IMR-90 (cell line): Measurements from ENCODE around the gene GRIN1. TPM values are rescaled to one million over a fixed set of nuclear protein-coding genes. Genes with fewer than 3 reads are reported as not detected.

ENCODE experiments used
- ATAC-seq: fragments of 200-7000 bp; cut with Tn5 transposase; 2 replicates; pipeline ENCODE4 v1.9.1; 2020; ENCODE audit warnings: low read depth, mild to moderate bottlenecking, moderate library complexity
- BruUV-seq: library from RNA; stranded (reverse); fragments of 400-500 nt; replicated peaks from 2 replicates; lab custom pipeline; 2021; lab: Mats Ljungman, UMichigan
- CTCF ChIA-PET: fragments of 300-600 bp; formaldehyde crosslinking; extraction: SDS; loops from one replicate; lab custom pipeline; 2021; ENCODE audit warnings: antibody characterized with exemption; lab: Yijun Ruan, JAX
- POLR2A ChIA-PET: fragments of 300-600 bp; sonication (Branson Sonifier 250); formaldehyde crosslinking; loops from one replicate; lab custom pipeline; 2022; ENCODE audit warnings: antibody characterized with exemption; ENCODE audit not compliant: unreplicated experiment; lab: Charles Lee
- DNase-seq: peaks from one replicate; pipeline ENCODE4 v3.0.0; 2013
- H2AFZ ChIP-seq: replicated peaks from 2 replicates; pipeline ENCODE3; 2013; ENCODE audit warnings: low read length, mild to moderate bottlenecking; ENCODE audit not compliant: poor library complexity
- H2AK5ac ChIP-seq: 2 replicates; pipeline ENCODE4 v1.6.1; 2013; ENCODE audit warnings: low read depth, low read length, inconsistent platforms
- H2AK9ac ChIP-seq: replicated peaks from 2 replicates; pipeline ENCODE3; 2013; ENCODE audit warnings: mild to moderate bottlenecking, low read depth, low read length, moderate library complexity; ENCODE audit not compliant: poor library complexity
- H2BK120ac ChIP-seq: 2 replicates; pipeline ENCODE4 v1.6.1; 2013; ENCODE audit warnings: low read depth, low read length, inconsistent platforms
- H2BK15ac ChIP-seq: 3 replicates; pipeline ENCODE4 v1.6.1; 2013; ENCODE audit warnings: low read depth, low read length, inconsistent platforms
- H2BK20ac ChIP-seq: 2 replicates; pipeline ENCODE4 v1.6.1; 2013; ENCODE audit warnings: low read depth, mild to moderate bottlenecking, inconsistent platforms, low read length, moderate library complexity
- H2BK5ac ChIP-seq: 2 replicates; pipeline ENCODE4 v1.6.1; 2013; ENCODE audit warnings: mild to moderate bottlenecking, low read depth, low read length, inconsistent platforms; ENCODE audit not compliant: poor library complexity, severe bottlenecking
- H3K14ac ChIP-seq: replicated peaks from 2 replicates; pipeline ENCODE4 v1.6.1; 2013; ENCODE audit warnings: low read depth, low read length, inconsistent platforms
- H3K18ac ChIP-seq: 2 replicates; pipeline ENCODE4 v1.6.1; 2013; ENCODE audit warnings: low read depth, low read length, control low read depth
- H3K23ac ChIP-seq: 2 replicates; pipeline ENCODE4 v1.6.1; 2013; ENCODE audit warnings: low read depth, low read length, inconsistent platforms
- H3K27ac ChIP-seq: 2 replicates; pipeline ENCODE4 v1.5.1; 2013; ENCODE audit warnings: mild to moderate bottlenecking, control low read depth, low read length; ENCODE audit not compliant: insufficient read depth
- H3K27me3 ChIP-seq: 2 replicates; pipeline ENCODE4 v1.6.1; 2013; ENCODE audit warnings: low read length; ENCODE audit not compliant: control insufficient read depth, insufficient read depth
- H3K36me3 ChIP-seq: 2 replicates; pipeline ENCODE4 v1.6.1; 2013; ENCODE audit warnings: low read length, mixed read lengths; ENCODE audit not compliant: control insufficient read depth, insufficient read depth
- H3K4ac ChIP-seq: 2 replicates; pipeline ENCODE4 v1.6.1; 2013; ENCODE audit warnings: low read depth, low read length, inconsistent platforms
- H3K4me1 ChIP-seq: 2 replicates; pipeline ENCODE4 v1.6.1; 2013; ENCODE audit warnings: low read length, mixed read lengths; ENCODE audit not compliant: control insufficient read depth, insufficient read depth
- H3K4me2 ChIP-seq: 2 replicates; pipeline ENCODE4 v1.6.1; 2013; ENCODE audit warnings: low read depth, mild to moderate bottlenecking, control low read depth, low read length, moderate library complexity
- H3K4me3 ChIP-seq: 2 replicates; pipeline ENCODE4 v1.5.1; 2013; ENCODE audit warnings: low read depth, mild to moderate bottlenecking, control low read depth, low read length, moderate library complexity; ENCODE audit not compliant: insufficient read depth
- H3K56ac ChIP-seq: 2 replicates; pipeline ENCODE4 v1.6.1; 2013; ENCODE audit warnings: low read length, inconsistent platforms; ENCODE audit not compliant: insufficient read depth; ENCODE audit errors: extremely low read depth
- H3K79me1 ChIP-seq, 2 experiments: 2 replicates each; pipeline ENCODE4 v1.6.1; 2013; ENCODE audit warnings: low read length in 2 of 2, inconsistent platforms in 1 of 2, low read depth in 1 of 2
- H3K9ac ChIP-seq: 2 replicates; pipeline ENCODE4 v1.6.1; 2013; ENCODE audit warnings: low read depth, low read length, control low read depth
- H3K9me1 ChIP-seq: 2 replicates; pipeline ENCODE4 v1.6.1; 2013; ENCODE audit warnings: low read length, inconsistent platforms; ENCODE audit not compliant: insufficient read depth
- H3K9me3 ChIP-seq: 2 replicates; pipeline ENCODE4 v1.6.1; 2013; ENCODE audit warnings: low read length; ENCODE audit not compliant: control insufficient read depth, insufficient read depth
- H4K20me1 ChIP-seq: 2 replicates; pipeline ENCODE4 v1.6.1; 2013; ENCODE audit warnings: low read length, inconsistent platforms; ENCODE audit not compliant: insufficient read depth
- H4K5ac ChIP-seq: 2 replicates; pipeline ENCODE4 v1.6.1; 2013; ENCODE audit warnings: mild to moderate bottlenecking, low read depth, low read length, control low read depth
- H4K8ac ChIP-seq, 2 experiments: 2 replicates each; pipeline ENCODE4 v1.6.1; 2013; ENCODE audit warnings: low read depth in 2 of 2, low read length in 2 of 2, control low read depth in 1 of 2, inconsistent platforms in 1 of 2
- H4K91ac ChIP-seq: 2 replicates; pipeline ENCODE4 v1.6.1; 2013; ENCODE audit warnings: low read depth, low read length, inconsistent platforms; ENCODE audit not compliant: insufficient read depth
- BHLHE40 ChIP-seq: fragments of 150-350 bp; IDR thresholded peaks from 2 replicates; pipeline ENCODE4 v1.6.1; 2016; ENCODE audit warnings: mild to moderate bottlenecking, low read depth, low read length
- CEBPB ChIP-seq: IDR thresholded peaks from 2 replicates; pipeline ENCODE4 v1.6.1; 2012; ENCODE audit warnings: low read depth, low read length, improper control_type of control experiment
- CHD1 ChIP-seq: IDR thresholded peaks from 2 replicates; pipeline ENCODE4 v1.6.1; 2012; ENCODE audit warnings: low read depth, low read length, improper control_type of control experiment
- CTCF ChIP-seq: conservative IDR thresholded peaks from 2 replicates; pipeline ENCODE4 v1.5.1; 2012; ENCODE audit warnings: mild to moderate bottlenecking, low read depth, low read length, improper control_type of control experiment
- ELK1 ChIP-seq: fragments of 150-350 bp; IDR thresholded peaks from 2 replicates; pipeline ENCODE4 v1.6.1; 2016; ENCODE audit warnings: low read depth, mild to moderate bottlenecking, low read length, moderate library complexity, borderline replicate concordance
- FOS ChIP-seq: fragments of 150-350 bp; IDR thresholded peaks from 2 replicates; pipeline ENCODE4 v1.6.1; 2016; ENCODE audit warnings: low read depth, low read length
- MAFK ChIP-seq: IDR thresholded peaks from 2 replicates; pipeline ENCODE4 v1.6.1; 2012; ENCODE audit warnings: low read depth, low read length, improper control_type of control experiment
- MXI1 ChIP-seq: IDR thresholded peaks from 2 replicates; pipeline ENCODE4 v1.6.1; 2012; ENCODE audit warnings: low read depth, mild to moderate bottlenecking, low read length, moderate library complexity, borderline replicate concordance
- NFE2L2 ChIP-seq: fragments of 150-350 bp; IDR thresholded peaks from 2 replicates; pipeline ENCODE4 v1.6.1; 2016; ENCODE audit warnings: low read depth, mild to moderate bottlenecking, low read length
- POLR2A ChIP-seq: IDR thresholded peaks from 2 replicates; pipeline ENCODE4 v1.6.1; 2012; ENCODE audit warnings: mild to moderate bottlenecking, low read depth, low read length
- RAD21 ChIP-seq: IDR thresholded peaks from 2 replicates; pipeline ENCODE4 v1.6.1; 2012; ENCODE audit warnings: low read length, improper control_type of control experiment
- RFX5 ChIP-seq: IDR thresholded peaks from 2 replicates; pipeline ENCODE4 v1.8.0; 2012; ENCODE audit warnings: low read depth, mild to moderate bottlenecking, low read length, moderate library complexity
- SMC3 ChIP-seq: fragments of 150-350 bp; IDR thresholded peaks from 2 replicates; pipeline ENCODE4 v1.6.1; 2016; ENCODE audit warnings: low read depth, mild to moderate bottlenecking, antibody characterized with exemption, low read length, moderate library complexity
- USF2 ChIP-seq: fragments of 150-350 bp; IDR thresholded peaks from 2 replicates; pipeline ENCODE4 v1.6.1; 2017; ENCODE audit warnings: mild to moderate bottlenecking, antibody characterized with exemption, low read length, low read depth
- WGBS, 2 experiments: methylation state at CpG; one replicate each; pipeline versions ENCODE4 v1.1.5 to v1.1.7; 2013; ENCODE audit warnings: missing lambda C conversion rate in 2 of 2; ENCODE audit not compliant: insufficient read length in 1 of 2; ENCODE audit errors: extremely low coverage in 2 of 2; 5-methylcytosine and 5-hydroxymethylcytosine counted together
- dilution Hi-C: fragments of 300-500 bp; cut with HindIII; formaldehyde crosslinking; loops from one replicate; pipeline ENCODE4 v1.14.3; 2018; ENCODE audit warnings: low sequenced_read_pairs; ENCODE audit not compliant: unreplicated experiment
- in situ Hi-C: fragments of 300-500 bp; cut with MboI; formaldehyde crosslinking; loops from 3 replicates; pipeline ENCODE4 v1.14.3; 2019; ENCODE audit warnings: low sequenced_read_pairs, inconsistent platforms, mixed read lengths
- intact Hi-C: fragments of 100-400 bp; cut with micrococcal nuclease; formaldehyde crosslinking; loops from 2 replicates; pipeline ENCODE4 v1.10.0; 2022
- polyA plus RNA-seq, 3 experiments: library from polyadenylated mRNA; depleted of rRNA; stranded (reverse); fragments of >200 nt; gene quantifications; 2 replicates each; pipeline ENCODE4 v1.2.3, GENCODE V29; 2012; ENCODE audit warnings: low replicate concordance in 1 of 3
- total RNA-seq: library from RNA; depleted of rRNA; stranded (reverse); fragments of >200 nt; gene quantifications from 2 replicates; pipeline ENCODE4 v1.2.3, GENCODE V29; 2012

Gene GRIN1
- total and polyA plus RNA-seq, 2 of the 4 experiments (the other 2 are of a cell fraction): 0.09 TPM; not detected in 1

- Histone ChIP-seq H3K79me1 (peaks cover 5 to 72% of the 10 kb centered on the region in 2 experiments), H3K4me2 (no peak overlapping the region), H3K27ac (no peak overlapping the region), H2AK5ac (no peak overlapping the region), H3K9me3 (no peaks in the 10 kb centered on the region), H3K9ac (no peak overlapping the region), H3K56ac (no peak overlapping the region), H3K36me3 (peaks cover 26% of the 10 kb centered on the region), H2BK5ac (no peak overlapping the region), H3K4me3 (no peak overlapping the region), H2BK120ac (no peak overlapping the region), H4K20me1 (peaks cover 31% of the 10 kb centered on the region), H2BK15ac (no peak overlapping the region), H4K8ac (no peak overlapping the region), H3K9me1 (no peaks in the 10 kb centered on the region), H4K5ac (no peak overlapping the region), H3K23ac (no peak overlapping the region), H3K27me3 (no peaks in the 10 kb centered on the region), H2BK20ac (no peak overlapping the region), H3K4me1 (peaks cover 11% of the 10 kb centered on the region), H2AK9ac (peak overlapping the region; percentile 72), H3K18ac (no peak overlapping the region), H3K14ac (no peak overlapping the region), H2AFZ (no peak overlapping the region), H4K91ac (no peak overlapping the region), H3K4ac (no peak overlapping the region)
- ChIA-PET CTCF (no interaction called here), POLR2A (no interaction called here)
- DNase-seq (no peak), ATAC-seq (no peak)
- 100% methylated on average over 3 of the region's 10 CpGs; no CpG with 5 or more reads in 1 of the 2 experiments for WGBS, 2 experiments
- dilution Hi-C loops: no loop called here
- TF ChIP-seq MAFK (no peak), CHD1 (no peak), RAD21 (no peak), FOS (no peak), CEBPB (no peak), SMC3 (no peak), CTCF (no peak), MXI1 (no peak), ELK1 (no peak), BHLHE40 (no peak), POLR2A (no peak), RFX5 (no peak), USF2 (no peak), NFE2L2 (no peak)
- in situ Hi-C loops: no loop called here
- no TSS peak for BruUV-seq
- intact Hi-C loops: no loop called here
Measured at GRCh38 chr9:137192448-137192780, 53.5 kb downstream of the GRIN1 start.
